ENCODE data around the gene C4A. TPM values are rescaled to one million over a fixed set of nuclear protein-coding genes. Genes with fewer than 3 reads are reported as not detected.

Gene C4A
- total RNA-seq, 2 experiments from 2014 or later, result 4.2 TPM

GRCh38 chr6:31945154-31945506 lies 36.7 kb upstream of the C4A start:
- Mint-ChIP-seq H3K27ac (no peak overlapping the region), H3K4me3 (no peak overlapping the region), H3K9me3 (no peaks in the 10 kb centered on the region), H3K36me3 (ENCODE audit: low read depth) (no peaks in the 10 kb centered on the region), H3K27me3 (peaks cover 17% of the 10 kb centered on the region), H3K4me1 (ENCODE audit: low read depth) (no peaks in the 10 kb centered on the region)
- Histone ChIP-seq H3K27ac (ENCODE audit: low read depth in 1 of 2, low read length in 2 of 2) (no peak overlapping the region), H3K4me3 (ENCODE audit: low read length) (no peak overlapping the region), H3K27me3 (ENCODE audit: control insufficient read depth in 1 of 2, insufficient read depth in 2 of 2, low read length in 2 of 2) (peaks cover 4 to 14% of the 10 kb centered on the region in 2 experiments), H3K9me3 (ENCODE audit: control insufficient read depth in 1 of 2, insufficient read depth in 1 of 2, low read length in 2 of 2) (no peaks in the 10 kb centered on the region), H3K4me1 (ENCODE audit: insufficient read depth, low read length) (no peaks in the 10 kb centered on the region), H3K36me3 (ENCODE audit: insufficient read depth, low read length) (no peaks in the 10 kb centered on the region)
- CTCF ChIA-PET, result no interaction called here
- DNase-seq, result no peak
- ATAC-seq (ENCODE audit: poor library complexity), result no peak
- intact Hi-C loops (cut with DNase I, micrococcal nuclease), result no loop called here
- TF ChIP-seq, protein P1, sequence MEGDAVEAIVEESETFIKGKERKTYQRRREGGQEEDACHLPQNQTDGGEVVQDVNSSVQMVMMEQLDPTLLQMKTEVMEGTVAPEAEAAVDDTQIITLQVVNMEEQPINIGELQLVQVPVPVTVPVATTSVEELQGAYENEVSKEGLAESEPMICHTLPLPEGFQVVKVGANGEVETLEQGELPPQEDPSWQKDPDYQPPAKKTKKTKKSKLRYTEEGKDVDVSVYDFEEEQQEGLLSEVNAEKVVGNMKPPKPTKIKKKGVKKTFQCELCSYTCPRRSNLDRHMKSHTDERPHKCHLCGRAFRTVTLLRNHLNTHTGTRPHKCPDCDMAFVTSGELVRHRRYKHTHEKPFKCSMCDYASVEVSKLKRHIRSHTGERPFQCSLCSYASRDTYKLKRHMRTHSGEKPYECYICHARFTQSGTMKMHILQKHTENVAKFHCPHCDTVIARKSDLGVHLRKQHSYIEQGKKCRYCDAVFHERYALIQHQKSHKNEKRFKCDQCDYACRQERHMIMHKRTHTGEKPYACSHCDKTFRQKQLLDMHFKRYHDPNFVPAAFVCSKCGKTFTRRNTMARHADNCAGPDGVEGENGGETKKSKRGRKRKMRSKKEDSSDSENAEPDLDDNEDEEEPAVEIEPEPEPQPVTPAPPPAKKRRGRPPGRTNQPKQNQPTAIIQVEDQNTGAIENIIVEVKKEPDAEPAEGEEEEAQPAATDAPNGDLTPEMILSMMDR (IDR thresholded peaks at IDR 0.05), result no peak
- POLR2A ChIA-PET, result interaction anchor here (1.1 kb wide), 1 partner anchor 44 kb away, joined by 3 read pairs; the partner anchor contains the start of gene ZBTB12

GRCh38 chr6:31945507-31946369 lies 36.1 kb upstream of the C4A start, which contains the start of gene CFB:
Gene CFB (plus strand): TSS chr6:31946095. CDS start chr6:31946222, 127 bp downstream.
- Mint-ChIP-seq H3K4me3 (no peak within 1 kb of the TSS), H3K4me1 (ENCODE audit: low read depth) (no peaks in the 10 kb centered on the region), H3K27ac (no peak within 1 kb of the TSS), H3K36me3 (ENCODE audit: low read depth) (peaks cover 1% of the 10 kb centered on the region), H3K27me3 (peaks cover 13% of the 10 kb centered on the region), H3K9me3 (no peaks in the 10 kb centered on the region)
- POLR2A ChIA-PET, result no interaction called here
- ATAC-seq (ENCODE audit: poor library complexity) (no peak), DNase-seq (peak in 2 of 14 experiments; percentile 32 to 34)
- Histone ChIP-seq H3K36me3 (ENCODE audit: insufficient read depth, low read length) (no peaks in the 10 kb centered on the region), H3K4me1 (ENCODE audit: insufficient read depth, low read length) (no peaks in the 10 kb centered on the region), H3K4me3 (ENCODE audit: low read length) (no peak within 1 kb of the TSS), H3K9me3 (ENCODE audit: control insufficient read depth in 1 of 2, insufficient read depth in 1 of 2, low read length in 2 of 2) (no peaks in the 10 kb centered on the region), H3K27ac (ENCODE audit: low read depth in 1 of 2, low read length in 2 of 2) (no peak within 1 kb of the TSS), H3K27me3 (ENCODE audit: control insufficient read depth in 1 of 2, insufficient read depth in 2 of 2, low read length in 2 of 2) (peaks cover 4 to 14% of the 10 kb centered on the region in 2 experiments)
- TF ChIP-seq, protein P1 (IDR thresholded peaks at IDR 0.05), result no peak
- CTCF ChIA-PET, result no interaction called here
- intact Hi-C loops (cut with DNase I, micrococcal nuclease), result no loop called here

DNA sequence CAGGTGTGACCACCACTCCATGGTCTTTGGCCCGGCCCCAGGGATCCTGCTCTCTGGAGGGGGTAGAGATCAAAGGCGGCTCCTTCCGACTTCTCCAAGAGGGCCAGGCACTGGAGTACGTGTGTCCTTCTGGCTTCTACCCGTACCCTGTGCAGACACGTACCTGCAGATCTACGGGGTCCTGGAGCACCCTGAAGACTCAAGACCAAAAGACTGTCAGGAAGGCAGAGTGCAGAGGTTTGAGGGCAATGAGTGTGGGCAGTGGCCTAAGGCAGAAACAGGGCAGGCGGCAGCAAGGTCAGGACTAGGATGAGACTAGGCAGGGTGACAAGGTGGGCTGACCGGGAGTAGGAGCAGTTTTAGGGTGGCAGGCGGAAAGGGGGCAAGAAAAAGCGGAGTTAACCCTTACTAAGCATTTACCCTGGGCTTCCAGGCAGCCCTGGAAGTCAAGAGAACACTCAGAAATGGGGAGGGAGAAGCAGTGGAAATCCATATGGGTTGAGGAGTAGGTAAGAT lies 35.4 kb upstream of the C4A start:
- ATAC-seq (ENCODE audit: poor library complexity) (no peak), DNase-seq (no peak)
- Mint-ChIP-seq H3K4me1 (ENCODE audit: low read depth) (no peaks in the 10 kb centered on the region), H3K27ac (no peak overlapping the region), H3K36me3 (ENCODE audit: low read depth) (peaks cover 6% of the 10 kb centered on the region), H3K4me3 (no peak overlapping the region), H3K27me3 (peaks cover 11% of the 10 kb centered on the region), H3K9me3 (no peaks in the 10 kb centered on the region)
- no peaks in the 10 kb centered on the region for H3K9me3 ChIP-seq (ENCODE audit: control insufficient read depth in 1 of 2, insufficient read depth in 1 of 2, low read length in 2 of 2)
- POLR2A ChIA-PET, result no interaction called here
- intact Hi-C loops (cut with DNase I, micrococcal nuclease), result no loop called here
- CTCF ChIA-PET, result no interaction called here
- no peak overlapping the region for H3K27ac ChIP-seq (ENCODE audit: low read depth in 1 of 2, low read length in 2 of 2)
- TF ChIP-seq, protein P1 (IDR thresholded peaks at IDR 0.05), result no peak
- H3K4me3 ChIP-seq (ENCODE audit: low read length), result no peak overlapping the region
- peaks cover 4% of the 10 kb centered on the region for H3K36me3 ChIP-seq (ENCODE audit: insufficient read depth, low read length)
- H3K4me1 ChIP-seq (ENCODE audit: insufficient read depth, low read length), result no peaks in the 10 kb centered on the region
- peaks cover 4 to 14% of the 10 kb centered on the region in 2 experiments for H3K27me3 ChIP-seq (ENCODE audit: control insufficient read depth in 1 of 2, insufficient read depth in 2 of 2, low read length in 2 of 2)
